ENCODE measurements around the gene ZNF710.

ZNF710 gene

DNA sequence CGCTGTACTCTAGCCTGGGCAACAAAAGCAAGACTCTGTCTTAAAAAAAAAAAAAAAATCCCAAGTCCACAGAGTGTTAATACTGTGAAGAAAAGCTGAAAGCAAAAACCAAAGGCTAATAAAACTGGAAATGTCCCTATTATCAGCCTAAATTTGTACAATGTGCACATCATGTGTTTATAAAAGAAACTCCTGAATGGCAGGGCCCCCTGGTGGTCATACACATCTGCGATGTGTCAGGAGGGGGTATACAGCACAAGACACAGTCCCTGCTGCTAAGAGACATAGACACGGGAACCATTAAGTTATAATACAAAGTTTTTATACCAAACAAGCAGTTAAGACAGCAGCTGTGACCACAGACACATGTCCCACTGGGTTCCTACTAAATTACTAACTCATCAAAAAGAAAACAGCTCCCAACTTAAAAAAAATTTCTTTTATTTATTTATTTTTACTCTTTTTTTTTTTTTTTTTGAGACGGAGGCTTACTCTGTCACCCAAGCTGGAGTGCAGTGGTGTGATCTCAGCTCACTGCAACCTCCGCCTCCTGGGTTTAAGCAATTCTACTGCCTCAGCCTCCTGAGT is 70.2 kb downstream of the ZNF710 start:
- no peak overlapping the region for H3K4me3 ChIP-seq (ENCODE audit: low read depth, low read length)

DNA sequence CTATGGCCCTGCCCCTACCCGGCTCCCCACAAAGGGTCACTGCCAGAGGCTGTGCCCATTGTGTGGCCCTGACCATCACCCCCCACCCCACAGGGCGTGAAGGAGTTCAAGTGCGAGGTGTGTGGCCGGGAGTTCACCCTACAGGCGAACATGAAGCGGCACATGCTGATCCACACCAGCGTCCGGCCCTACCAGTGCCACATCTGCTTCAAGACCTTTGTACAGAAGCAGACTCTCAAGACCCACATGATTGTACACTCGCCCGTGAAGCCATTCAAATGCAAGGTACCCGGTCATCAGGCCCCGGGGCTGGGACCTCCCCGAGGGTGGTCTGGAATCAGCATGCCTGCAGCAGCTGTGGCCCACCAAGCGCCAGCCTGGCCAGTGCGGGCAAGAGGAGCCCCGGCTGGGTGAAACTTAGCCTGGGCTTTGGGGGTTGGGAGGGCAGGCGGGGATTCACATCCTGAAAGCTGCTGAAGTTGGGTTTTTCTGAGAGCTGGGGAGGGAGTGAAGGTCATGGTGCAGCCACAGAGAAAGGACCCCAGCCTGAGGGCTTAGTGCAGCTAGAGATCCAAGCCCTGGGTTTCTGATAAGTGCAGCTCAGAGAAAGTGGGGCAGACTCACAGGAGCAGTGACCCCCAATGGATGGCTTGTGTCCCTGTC is 72.0 kb downstream of the ZNF710 start:
- DNase-seq (ENCODE audit: low read depth): no peak
- no peak overlapping the region for H3K4me3 ChIP-seq (ENCODE audit: low read depth, low read length)

More for the DNA sequence above, 70.2 kb downstream of the ZNF710 start:
- DNase-seq (ENCODE audit: low read depth): peak; percentile 41

DNA sequence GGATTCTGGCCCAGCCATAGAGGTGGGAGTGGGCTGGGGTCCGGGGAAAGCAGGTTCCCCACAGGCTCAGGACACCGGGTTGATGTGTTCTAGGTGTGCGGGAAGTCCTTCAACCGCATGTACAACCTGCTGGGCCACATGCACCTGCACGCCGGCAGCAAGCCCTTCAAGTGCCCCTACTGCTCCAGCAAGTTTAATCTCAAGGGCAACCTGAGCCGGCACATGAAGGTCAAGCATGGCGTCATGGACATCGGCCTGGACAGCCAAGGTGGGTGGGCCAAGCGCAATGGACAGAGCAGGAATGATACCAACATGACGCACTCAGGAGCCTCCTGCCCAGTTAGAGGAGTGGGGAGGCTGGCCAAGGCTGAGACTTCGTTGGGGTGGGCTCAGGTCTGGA is 72.9 kb downstream of the ZNF710 start:
- H3K4me3 ChIP-seq (ENCODE audit: low read depth, low read length): no peak overlapping the region
- DNase-seq (ENCODE audit: low read depth): no peak

DNA sequence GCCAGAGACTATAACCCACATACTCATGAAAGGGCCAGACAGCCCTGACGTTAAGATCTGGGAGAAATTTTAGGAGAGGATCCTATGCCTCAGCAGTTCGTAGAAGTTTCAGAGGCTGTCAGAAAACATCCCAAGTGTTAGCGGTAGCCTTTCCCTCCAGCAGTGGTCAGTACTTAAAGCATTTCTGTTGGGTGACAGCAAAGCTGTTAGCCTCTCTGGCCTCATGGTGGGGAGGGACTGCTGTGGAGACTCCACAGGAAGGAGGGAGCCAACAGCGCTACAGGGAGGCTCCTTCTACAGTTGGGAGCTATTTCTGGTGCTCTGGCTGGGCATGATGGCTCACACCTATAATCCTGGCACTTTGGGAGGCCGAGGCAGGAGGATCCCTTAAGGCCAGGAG is 73.8 kb downstream of the ZNF710 start:
- H3K4me3 ChIP-seq (ENCODE audit: low read depth, low read length): no peak overlapping the region
- no peak for DNase-seq (ENCODE audit: low read depth)

DNA sequence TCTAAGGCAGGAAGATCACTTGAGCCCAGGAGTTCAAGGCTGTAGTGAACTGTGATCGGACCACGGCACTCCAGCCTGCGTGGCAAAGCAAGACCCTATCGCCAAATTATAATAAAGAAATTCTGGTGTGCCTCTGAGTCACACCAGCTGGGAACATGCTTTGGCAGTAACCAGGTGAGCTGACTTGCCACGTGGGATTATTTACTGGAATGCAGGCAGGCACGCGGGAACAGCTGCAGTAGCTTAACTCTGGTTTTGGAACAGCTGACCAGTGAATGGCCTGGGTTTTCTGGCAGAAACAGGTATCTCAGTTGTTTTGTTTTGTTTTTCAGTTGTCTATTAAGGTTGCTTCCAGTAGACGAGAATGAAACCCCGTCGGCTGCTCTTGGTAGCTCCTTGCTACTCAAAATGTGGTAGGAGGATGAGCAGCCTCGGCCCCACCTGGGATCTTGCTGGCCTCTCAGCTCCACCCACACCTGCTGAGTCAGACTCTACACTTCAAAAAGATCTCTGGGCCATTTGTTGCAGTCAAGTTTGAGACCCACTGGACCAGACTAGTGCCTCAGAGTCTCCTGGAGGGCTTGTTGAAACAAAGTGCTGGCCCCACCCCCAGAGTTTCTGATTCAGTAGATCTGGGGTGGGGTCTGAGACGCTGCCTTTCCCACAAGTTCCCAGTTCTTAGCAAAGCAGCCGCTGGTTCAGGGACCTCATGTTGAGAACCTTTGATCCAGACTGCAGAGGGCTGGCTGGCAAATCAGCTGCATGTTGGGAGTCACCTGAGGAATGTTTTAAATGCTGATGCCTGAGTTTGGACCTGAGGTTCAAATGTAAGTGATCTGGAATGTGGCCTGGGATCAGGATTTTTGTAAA is 74.5 kb downstream of the ZNF710 start:
- no peak overlapping the region for H3K4me3 ChIP-seq (ENCODE audit: low read depth, low read length)
- DNase-seq (ENCODE audit: low read depth): no peak

DNA sequence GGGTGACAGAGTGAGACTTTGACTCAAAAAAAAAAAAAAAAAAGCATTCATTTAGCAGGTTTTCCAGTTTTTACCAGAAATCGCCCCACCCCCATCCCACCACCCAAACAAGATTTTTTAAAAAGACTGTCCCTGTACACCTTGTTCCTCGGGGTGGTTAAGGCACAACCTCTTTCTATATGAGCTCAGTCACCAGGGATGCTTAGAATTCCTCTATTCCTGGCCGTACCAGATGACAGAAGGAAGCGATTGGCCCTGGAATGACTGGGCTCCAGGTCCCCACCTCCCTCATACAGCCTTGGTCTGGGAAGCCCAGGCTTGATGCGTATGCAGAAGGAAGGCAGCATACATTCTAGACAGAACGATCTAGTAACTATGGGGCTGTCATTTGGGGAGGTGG is 75.6 kb downstream of the ZNF710 start:
- no peak overlapping the region for H3K4me3 ChIP-seq (ENCODE audit: low read depth, low read length)
- no peak for DNase-seq (ENCODE audit: low read depth)

DNA sequence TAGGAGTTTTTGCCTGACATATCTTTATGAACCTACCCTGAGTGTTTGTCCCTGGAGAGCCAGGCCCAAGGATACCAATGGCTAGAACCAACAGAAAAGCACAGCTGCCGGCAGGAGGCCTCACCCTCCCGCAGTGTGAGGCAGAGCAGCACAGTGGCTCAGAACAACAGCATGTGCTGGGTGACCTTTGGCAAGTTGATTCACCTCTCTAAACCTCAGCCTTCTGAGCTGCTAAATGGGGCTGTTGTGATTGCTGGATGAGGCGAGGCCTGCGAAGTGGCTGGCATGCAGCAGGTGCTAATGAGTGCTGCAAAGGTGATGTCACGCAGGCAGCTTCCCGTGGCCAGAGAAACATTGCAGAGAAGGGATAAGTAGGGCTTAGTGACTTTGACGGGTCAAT is 77.8 kb downstream of the ZNF710 start:
- DNase-seq (ENCODE audit: low read depth): no peak
- no peak overlapping the region for H3K4me3 ChIP-seq (ENCODE audit: low read depth, low read length)

DNA sequence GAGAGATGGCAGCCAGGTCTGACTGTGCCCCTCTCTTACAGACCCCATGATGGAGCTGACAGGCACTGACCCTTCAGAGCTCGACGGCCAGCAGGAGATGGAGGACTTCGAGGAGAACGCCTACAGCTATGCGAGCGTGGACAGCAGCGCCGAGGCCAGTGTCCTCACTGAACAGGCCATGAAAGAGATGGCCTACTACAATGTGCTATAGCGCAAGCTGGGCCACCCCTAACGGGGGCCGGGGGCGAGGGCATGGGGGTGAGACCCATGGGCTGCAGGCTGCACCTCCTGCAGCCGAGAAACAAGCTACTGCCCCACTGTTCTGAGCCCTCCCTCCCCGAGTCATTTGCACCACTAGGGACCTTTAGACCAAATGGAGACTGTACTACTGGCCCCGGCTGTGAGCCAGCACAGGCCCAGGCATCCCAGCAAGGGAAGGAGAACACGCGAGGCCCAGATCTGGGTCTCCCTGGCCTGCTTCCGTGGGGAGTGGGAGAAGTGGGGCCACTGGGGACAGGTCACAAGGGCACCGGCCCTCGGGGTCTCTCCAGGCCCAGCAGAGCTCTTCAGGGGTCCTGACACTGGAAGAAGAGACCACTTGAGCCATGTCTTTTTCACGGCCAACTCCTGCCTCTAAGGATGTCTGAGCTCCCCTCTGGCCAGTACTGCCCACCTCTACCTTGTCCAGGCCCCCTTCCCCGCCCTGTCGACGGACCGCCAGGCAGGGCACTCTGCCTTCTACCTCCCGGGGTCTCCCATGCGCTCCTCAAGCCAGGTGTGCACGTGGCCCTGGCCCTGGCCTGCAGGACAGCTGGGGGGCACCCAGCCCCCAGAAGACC is 78.7 kb downstream of the ZNF710 start:
- H3K4me3 ChIP-seq (ENCODE audit: low read depth, low read length): no peak overlapping the region
- DNase-seq (ENCODE audit: low read depth): no peak

DNA sequence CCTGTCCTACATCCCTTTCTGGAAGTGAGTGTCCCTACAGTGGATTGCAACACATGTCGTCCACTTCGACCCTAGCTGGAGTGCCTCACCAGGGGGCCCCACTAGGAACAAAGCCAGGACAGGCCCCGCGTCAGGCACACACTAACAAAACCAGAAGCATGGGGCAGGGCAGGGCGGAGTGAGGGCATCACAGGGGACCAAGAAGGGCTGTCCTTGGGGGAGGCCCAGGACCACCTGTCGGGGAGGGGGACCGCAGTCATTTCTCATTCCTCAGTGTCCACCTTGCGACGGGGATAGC is 79.3 kb downstream of the ZNF710 start:
- no peak overlapping the region for H3K4me3 ChIP-seq (ENCODE audit: low read depth, low read length)
- no peak for DNase-seq (ENCODE audit: low read depth)

DNA sequence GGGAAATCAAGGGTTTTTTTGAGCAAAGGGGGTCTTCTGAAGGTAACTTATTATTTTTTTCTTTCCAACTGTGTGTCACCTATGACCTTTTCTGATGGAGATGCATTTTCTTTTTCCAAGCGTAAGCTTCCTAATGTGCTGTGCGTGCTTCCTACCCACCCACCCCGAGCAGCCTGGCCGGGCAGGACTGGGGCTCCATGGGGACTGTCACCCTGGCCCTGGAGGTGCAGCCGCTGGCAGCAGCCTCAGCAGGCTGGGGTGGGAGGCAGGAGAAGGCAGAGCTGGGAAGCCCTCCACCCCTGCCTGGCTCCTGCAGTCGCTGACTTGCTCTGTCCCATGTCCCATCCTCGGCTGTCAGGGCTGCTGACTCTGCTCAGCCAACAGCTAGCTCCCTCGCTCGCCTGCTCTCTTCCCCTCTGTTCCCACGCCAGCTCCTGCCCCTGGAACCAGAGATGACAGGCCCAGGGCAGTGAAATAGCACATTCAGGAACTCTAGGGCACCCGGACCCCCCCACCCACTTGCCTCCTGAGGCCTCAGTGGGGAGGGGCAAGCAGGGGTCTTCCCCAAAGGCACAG is 79.8 kb downstream of the ZNF710 start:
- no peak overlapping the region for H3K4me3 ChIP-seq (ENCODE audit: low read depth, low read length)
- DNase-seq (ENCODE audit: low read depth): no peak

DNA sequence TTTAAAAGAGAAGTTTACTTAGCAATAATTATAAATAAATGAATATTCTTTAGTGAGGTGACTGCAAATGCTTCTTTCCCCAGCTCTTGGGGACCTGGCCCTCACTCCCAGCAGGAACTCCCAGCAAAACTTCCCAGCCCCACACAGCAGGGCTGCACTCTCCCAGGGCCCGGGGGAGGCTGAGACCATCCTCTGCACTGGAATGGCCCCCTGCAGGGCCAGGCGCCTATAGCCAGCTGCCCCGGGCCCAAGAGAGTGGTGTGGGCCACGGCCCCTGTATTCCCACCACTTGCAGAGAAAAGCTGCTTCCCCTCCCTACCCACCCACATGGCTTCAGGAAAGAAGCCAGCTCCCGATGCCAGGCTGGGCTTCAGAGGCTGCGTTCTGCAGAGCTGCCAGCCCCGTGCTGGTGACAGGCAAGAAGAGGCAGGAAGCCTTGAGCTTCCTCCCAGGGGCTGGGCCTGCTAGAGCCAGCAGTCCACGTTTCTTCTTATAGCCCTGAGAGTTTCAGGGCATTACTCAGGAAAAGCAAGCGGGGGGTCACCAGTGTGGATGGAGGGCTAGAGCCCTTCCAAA is 81.1 kb downstream of the ZNF710 start:
- H3K4me3 ChIP-seq (ENCODE audit: low read depth, low read length): no peak overlapping the region
- no peak for DNase-seq (ENCODE audit: low read depth)

DNA sequence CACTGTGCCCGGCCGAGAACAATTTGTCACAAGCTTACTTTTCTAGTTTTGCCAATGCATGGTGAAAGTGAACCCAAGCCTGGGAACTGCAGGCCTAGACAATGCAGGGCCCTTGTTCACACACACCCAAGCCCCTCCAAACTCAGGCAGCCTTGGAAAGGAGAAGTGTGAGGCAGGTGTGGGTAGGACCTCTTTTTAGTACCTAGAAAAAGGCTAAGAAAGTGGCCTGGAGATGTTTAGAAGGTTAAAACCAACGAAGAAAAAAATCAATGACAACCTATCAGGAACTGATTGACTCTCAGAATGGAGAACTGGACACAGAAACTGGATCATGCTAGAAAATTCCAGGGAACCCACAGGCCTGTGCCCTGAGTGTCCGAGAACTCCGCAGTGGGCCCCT is 82.3 kb downstream of the ZNF710 start:
- H3K4me3 ChIP-seq (ENCODE audit: low read depth, low read length): no peak overlapping the region
- DNase-seq (ENCODE audit: low read depth): no peak

DNA sequence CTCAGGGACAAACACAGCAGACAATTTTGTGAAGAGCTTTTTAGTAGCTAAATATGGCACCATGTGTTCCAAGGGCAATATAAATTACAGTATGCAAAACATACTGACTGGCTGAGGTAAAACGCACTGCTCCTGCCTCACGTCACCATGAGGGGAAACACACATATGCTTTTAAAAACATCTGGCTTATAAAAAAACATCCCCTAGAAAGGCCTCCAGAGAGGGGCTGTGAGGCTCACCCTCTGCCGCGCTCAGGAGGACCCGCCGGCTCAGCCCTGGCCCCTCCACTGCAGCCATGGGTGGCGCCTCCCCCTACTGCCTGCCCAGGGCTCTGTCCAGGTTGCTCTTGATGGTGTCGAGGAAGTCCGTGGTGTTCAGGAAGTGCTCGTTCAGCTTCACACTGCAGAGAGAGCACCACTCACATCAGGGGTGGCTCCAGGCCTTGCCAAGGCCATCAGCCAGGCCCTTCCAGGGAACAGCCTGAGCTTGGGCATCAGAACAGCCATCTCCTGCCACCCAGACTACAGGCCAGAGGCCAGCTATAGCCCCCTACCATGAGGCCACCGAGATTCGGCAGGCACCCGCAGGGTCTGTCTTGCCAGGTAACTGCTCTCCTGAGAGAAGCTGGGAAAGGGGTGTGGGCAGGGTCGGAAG is 83.0 kb downstream of the ZNF710 start:
- DNase-seq (ENCODE audit: low read depth): no peak
- no peak overlapping the region for H3K4me3 ChIP-seq (ENCODE audit: low read depth, low read length)

DNA sequence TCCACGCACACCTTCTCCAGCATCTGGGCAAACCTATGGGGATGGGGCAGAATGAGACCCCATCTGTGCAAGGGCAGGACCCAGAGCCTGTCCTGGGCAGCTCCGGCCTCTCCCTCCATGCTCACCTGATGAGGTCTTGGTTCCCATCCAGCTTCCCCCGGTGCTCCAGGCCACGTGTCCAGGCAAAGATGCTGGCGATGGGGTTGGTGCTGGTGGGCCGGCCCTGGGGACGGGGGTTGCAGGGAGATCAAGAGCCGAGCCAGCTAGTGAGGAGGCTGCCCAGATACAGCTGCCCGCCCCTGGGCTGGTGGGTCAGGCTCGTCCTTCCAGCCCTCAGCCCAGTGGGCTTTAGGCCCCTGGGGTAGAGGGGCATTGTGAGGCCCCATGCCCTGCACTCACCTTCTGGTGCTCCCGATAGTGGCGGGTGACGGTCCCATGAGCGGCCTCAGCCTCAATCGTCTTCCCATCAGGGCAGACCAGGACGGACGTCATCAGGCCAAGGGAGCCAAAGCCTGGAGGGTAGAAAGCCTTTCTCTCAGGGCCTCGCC is 83.8 kb downstream of the ZNF710 start:
- no peak overlapping the region for H3K4me3 ChIP-seq (ENCODE audit: low read depth, low read length)
- DNase-seq (ENCODE audit: low read depth): no peak

DNA sequence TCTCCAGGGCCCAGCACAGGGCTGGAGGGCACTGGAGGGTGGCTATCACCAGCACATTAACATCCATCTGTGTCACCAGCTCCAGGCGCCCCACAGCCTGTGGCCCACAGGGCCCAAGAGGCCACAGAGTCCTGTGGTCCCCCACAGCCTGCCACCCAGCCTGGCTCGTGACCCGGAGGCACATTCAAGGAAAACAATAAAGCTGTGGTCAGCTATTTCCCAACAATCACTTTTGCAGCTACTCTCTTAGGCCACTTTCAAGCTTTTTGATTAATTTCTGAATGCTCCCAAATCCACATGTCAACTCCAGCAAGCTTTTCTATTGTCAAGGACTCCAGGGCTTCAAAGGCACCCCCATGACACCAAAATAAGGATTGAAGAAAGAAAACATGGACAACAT is 84.4 kb downstream of the ZNF710 start:
- DNase-seq (ENCODE audit: low read depth): no peak

DNA sequence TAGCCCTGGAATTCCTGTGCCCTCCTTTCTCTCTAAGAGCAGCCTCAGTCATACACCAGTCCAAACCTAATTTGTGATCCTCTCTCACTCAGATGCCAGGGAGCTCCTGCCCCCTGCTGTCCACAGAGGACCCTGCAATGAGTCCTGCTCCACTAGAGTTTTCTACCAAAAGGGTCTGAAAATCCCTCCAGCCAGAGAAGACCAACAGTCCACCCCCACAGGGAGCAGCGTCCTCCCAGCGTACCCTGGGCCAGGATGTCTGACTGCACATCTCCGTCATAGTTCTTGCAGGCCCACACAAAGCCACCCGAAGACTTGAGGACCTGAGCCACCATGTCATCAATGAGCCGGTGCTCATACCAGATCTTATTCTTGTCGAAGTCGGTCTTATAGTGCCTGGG is 85.7 kb downstream of the ZNF710 start:
- DNase-seq (ENCODE audit: low read depth): no peak
- H3K4me3 ChIP-seq (ENCODE audit: low read depth, low read length): no peak overlapping the region

More for the DNA sequence above, 84.4 kb downstream of the ZNF710 start:
- H3K4me3 ChIP-seq (ENCODE audit: low read depth, low read length): no peak overlapping the region

DNA sequence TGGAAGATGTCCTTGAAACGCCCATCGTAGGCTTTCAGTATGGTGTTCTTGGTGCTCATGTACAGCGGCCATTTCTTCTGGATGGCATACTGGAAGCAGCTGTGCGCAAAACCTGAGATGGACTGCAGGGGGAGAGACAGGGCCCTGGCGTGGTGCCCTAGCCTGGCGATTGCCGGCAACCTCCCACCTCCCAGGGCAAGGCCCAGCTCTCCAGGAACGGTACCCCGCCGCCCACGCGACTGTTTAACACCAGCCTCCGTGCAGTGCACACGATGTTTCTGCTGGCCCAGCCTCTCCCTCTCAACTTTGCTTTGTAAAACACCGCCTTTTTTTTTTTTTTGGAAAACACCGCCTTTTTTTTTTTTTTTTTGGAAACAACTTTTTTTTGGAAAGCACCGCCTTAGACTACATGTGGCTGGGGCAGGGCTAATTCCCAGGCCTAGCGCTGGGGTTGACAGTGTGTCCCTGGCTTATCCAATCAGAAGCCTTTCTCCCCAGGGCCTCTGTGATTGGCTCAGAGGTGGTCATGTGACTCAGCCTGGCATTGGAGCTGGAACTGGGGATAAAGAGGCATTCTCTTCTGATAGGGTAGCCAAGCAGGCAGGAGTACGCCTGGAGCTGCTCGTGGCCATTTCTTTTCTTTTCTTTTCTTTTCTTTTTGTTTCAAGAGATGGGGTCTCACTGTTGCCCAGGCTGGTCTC is 86.5 kb downstream of the ZNF710 start:
- H3K4me3 ChIP-seq (ENCODE audit: low read depth, low read length): no peak overlapping the region
- DNase-seq (ENCODE audit: low read depth): no peak

DNA sequence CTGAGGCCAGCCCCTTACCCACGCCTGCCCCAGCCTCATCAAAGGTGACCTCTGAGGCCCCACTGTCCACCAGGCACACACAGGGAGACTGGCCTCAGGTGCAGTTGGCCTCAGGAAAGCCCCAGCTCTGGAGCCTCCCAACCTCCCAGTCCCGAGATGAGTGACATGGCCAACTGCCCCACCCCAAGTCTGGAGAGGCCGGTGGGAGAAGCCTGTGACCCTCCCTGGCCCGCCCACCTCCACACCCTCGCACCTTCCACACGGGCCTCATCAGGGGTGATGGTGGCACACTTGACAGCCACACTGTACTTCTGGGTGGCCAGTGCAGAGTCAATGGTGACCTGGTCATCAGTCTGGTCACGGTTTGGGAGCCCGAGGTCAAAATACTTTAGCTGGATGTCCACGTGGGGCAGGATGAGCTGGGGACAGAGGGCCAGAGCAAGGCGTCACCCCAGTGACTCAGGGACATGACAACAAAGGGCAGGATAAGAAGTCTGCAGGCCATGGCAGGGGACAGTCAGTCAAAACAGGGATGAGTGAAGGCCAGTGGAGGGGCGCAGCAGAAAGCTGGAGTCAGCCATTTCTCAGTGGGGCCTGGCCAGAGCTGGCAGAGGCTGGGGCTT is 89.2 kb downstream of the ZNF710 start:
- no peak for DNase-seq (ENCODE audit: low read depth)

More for the DNA sequence above, 89.2 kb downstream of the ZNF710 start:
- H3K4me3 ChIP-seq (ENCODE audit: low read depth, low read length): no peak overlapping the region

Measured in skeletal muscle cell (primary cell).